Pancreas (tissue), 10 donors: ENCODE results near the gene F12. TPM values are rescaled to one million over a fixed set of nuclear protein-coding genes. Genes with fewer than 3 reads are reported as not detected.
"Not testable (repeated sequence)": the region's sequence is repeated elsewhere in the genome, so short reads cannot be mapped to it uniquely, and the experiment has no call there.

Experiments
- ATAC-seq, 4 donors: fragments of 200-7000 bp; cut with Tn5 transposase; one replicate each; pipeline versions ENCODE4 v1.8.0 to v1.9.1; 2020; ENCODE audit warnings: mild to moderate bottlenecking in 4 of 4, moderate library complexity in 4 of 4
- DNase-seq, 6 donors: peaks; one replicate each; pipeline ENCODE4 v3.0.0-alpha.2; 2020
- FAIRE-seq: peaks from 2 replicates; lab custom pipeline; 2012; peaks lifted over from hg19 to GRCh38; lab: Jason Lieb, UNC
- H3K27ac ChIP-seq, 4 donors: fragments of 200-600 bp; sonication (generic); 1 replicate in 3 of 4; 2 replicates in 1 of 4; pipeline versions ENCODE4 v1.5.0 to v1.8.0; 2020
- H3K27me3 ChIP-seq, 4 donors: fragments of 200-600 bp; one replicate each; pipeline ENCODE4 v1.8.0; 2021
- H3K36me3 ChIP-seq, 3 donors: fragments of 200-600 bp; sonication (generic) in 1 of 3; one replicate each; pipeline versions ENCODE4 v1.5.0 to v1.8.0; 2020 to 2021
- H3K4me1 ChIP-seq, 3 donors: fragments of 200-600 bp; one replicate each; pipeline ENCODE4 v1.8.0; 2021
- H3K4me3 ChIP-seq, 4 donors: fragments of 200-600 bp; sonication (generic) in 2 of 4; one replicate each; pipeline versions ENCODE4 v1.5.0 to v1.8.0; 2020 to 2021
- H3K9me3 ChIP-seq, 4 donors: fragments of 200-600 bp; one replicate each; pipeline ENCODE4 v1.8.0; 2021
- CTCF ChIP-seq, 4 donors: fragments of 200-600 bp; sonication (generic) in 3 of 4; IDR thresholded peaks; one replicate each; pipeline versions ENCODE4 v1.5.0 to v1.8.0; 2021; ENCODE audit warnings: antibody characterized with exemption in 4 of 4
- WGBS, 2 donors: extraction: QIAGEN DNeasy Blood & Tissue Kit; methylation state at CpG; one replicate each; pipeline ENCODE4 v1.1.7; 2013; 5-methylcytosine and 5-hydroxymethylcytosine counted together
- intact Hi-C, 3 donors: fragments of 100-400 bp; cut with DNase I; formaldehyde crosslinking; loops; one replicate each; pipeline versions ENCODE4 v1.11.1 to v1.14.2; 2022
- polyA plus RNA-seq, 2 donors: library from polyadenylated mRNA; stranded (reverse); fragments of 200-250 nt; gene quantifications; one replicate each; pipeline ENCODE4 v1.2.3, GENCODE V29; 2013
- total RNA-seq, 6 donors: library from RNA; stranded (reverse); fragmentation: NEBNext Ultra II Directional in 4 of 6; extraction: Animal tissue kit (Norgen Biotek cat#: 25700) in 4 of 6; gene quantifications; one replicate each; pipeline versions ENCODE4 v1.2.1 to v1.2.4, GENCODE V29; 2021 to 2023
- donor health status: healthy with polysubstance abuse.
- donor health status: DM: no; HTN: no; CAD: no; lungs with moderate emphysema.
- donor health status: DM: no; HTN: no; CAD: no.
- donor health status: control.
- donor health status: control.
- donor health status: Bipolar disorder and iron deficiency.
- donor health status: DM: yes; HTN: yes; CAD: no.
- donor health status: DM: no; HTN: no; CAD: no.
- donor health status: DM: no; HTN: no; CAD: no.
- donor health status: DM: yes; HTN: yes; CAD: no.

Gene F12
- total and polyA plus RNA-seq, 8 donors, result 0.83 to 2.6 (median 1.8) TPM

- no peaks in the 10 kb centered on the region for H3K9me3 ChIP-seq
- no peak overlapping the region for H3K27ac ChIP-seq
- DNase-seq, result no peak
- no peak for TF ChIP-seq CTCF (IDR thresholded peaks at IDR 0.05)
- WGBS, 2 donors, result 88 to 89% methylated on average over 8 of the region's 8 CpGs
- ATAC-seq, result no peak
- no peaks in the 10 kb centered on the region for H3K36me3 ChIP-seq
- no peaks in the 10 kb centered on the region for H3K27me3 ChIP-seq
- FAIRE-seq, result no peak
- intact Hi-C loops, result no loop called here
- no peaks in the 10 kb centered on the region for H3K4me1 ChIP-seq
- H3K4me3 ChIP-seq, result no peak overlapping the region
These were observed 31.2 kb downstream of the F12 start for GRCh38 chr5:177377851-177378776.

GRCh38 chr5:177376107-177376506 is 33.3 kb downstream of the F12 start:
- intact Hi-C loops, result no loop called here

DNA sequence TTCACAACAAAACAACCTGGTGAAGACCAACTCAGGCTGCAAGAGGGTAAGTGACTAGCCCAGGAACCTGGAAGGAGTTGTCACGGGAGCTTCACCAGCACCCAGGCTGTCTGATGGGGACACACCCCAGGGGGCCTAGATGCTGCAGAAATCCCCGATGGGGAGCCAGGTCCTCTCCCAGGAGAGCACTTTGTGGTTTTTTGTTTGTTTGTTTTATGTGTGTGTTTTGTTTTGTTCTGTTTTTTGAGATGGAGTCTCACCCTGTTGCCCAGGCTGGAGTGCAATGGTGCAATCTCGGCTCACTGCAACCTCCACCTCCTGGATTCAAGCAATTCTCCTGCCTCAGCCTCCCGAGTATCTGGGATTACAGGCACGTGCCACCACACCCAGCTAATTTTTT is 33.8 kb downstream of the F12 start:
- H3K4me3 ChIP-seq, H3K9me3 ChIP-seq, H3K27ac ChIP-seq, intact Hi-C loops, FAIRE-seq, H3K36me3 ChIP-seq, H3K4me1 ChIP-seq, ATAC-seq, H3K27me3 ChIP-seq, DNase-seq: not testable (repeated sequence)
- 76 to 85% methylated on average over 5 of the region's 5 CpGs for WGBS, 2 donors

More at GRCh38 chr5:177376107-177376506, 33.3 kb downstream of the F12 start:
- no peak for DNase-seq
- Histone ChIP-seq H3K27ac (no peak overlapping the region), H3K9me3 (no peaks in the 10 kb centered on the region), H3K27me3 (no peaks in the 10 kb centered on the region), H3K36me3 (no peaks in the 10 kb centered on the region), H3K4me1 (peaks cover 0 to 6% (median 0%) of the 10 kb centered on the region in 3 donors), H3K4me3 (no peak overlapping the region)
- WGBS, 2 donors, result 80 to 85% methylated on average over 11 of the region's 11 CpGs
- TF ChIP-seq CTCF (IDR thresholded peaks at IDR 0.05), result no peak
- ATAC-seq, result no peak
- FAIRE-seq, result no peak

GRCh38 chr5:177374211-177374610 is 35.2 kb downstream of the F12 start:
- FAIRE-seq, result no peak
- no peak overlapping the region for H3K27ac ChIP-seq
- no peaks in the 10 kb centered on the region for H3K9me3 ChIP-seq
- intact Hi-C loops, result no loop called here
- no peaks in the 10 kb centered on the region for H3K36me3 ChIP-seq
- H3K4me3 ChIP-seq, result no peak overlapping the region
- no peaks in the 10 kb centered on the region for H3K27me3 ChIP-seq
- DNase-seq, result no peak
- no peak for ATAC-seq
- no peak for TF ChIP-seq CTCF (IDR thresholded peaks at IDR 0.05)
- H3K4me1 ChIP-seq, result peaks cover 10 to 20% (median 11%) of the 10 kb centered on the region in 3 donors
- WGBS, 2 donors, result 79 to 81% methylated on average over 5 of the region's 5 CpGs

DNA sequence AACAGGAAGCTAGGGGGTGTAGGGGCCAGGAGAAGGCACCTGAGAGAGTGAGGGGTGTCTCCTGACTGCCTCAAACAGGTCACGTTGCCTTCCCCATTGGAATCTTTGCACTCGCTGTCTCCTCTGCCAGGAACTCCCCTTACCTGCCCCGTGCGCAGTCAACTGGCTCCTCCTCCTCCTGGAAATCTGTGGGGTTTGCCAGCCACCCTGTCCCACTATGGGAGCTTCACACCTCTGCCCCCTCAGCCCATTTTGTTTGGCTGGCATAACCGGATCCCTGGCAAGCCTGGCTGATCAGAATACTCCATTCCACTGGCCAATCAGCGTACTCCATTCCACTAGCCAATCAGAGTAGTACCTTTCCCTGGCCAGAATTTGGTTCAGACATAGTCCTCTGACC is 35.6 kb downstream of the F12 start:
- no peak overlapping the region for H3K4me3 ChIP-seq
- no peak for TF ChIP-seq CTCF (IDR thresholded peaks at IDR 0.05)
- H3K27ac ChIP-seq, result no peak overlapping the region
- no peak for FAIRE-seq
- no peak for DNase-seq
- intact Hi-C loops, result no loop called here
- peaks cover 12 to 20% (median 14%) of the 10 kb centered on the region in 3 donors for H3K4me1 ChIP-seq
- ATAC-seq, result no peak
- no peaks in the 10 kb centered on the region for H3K9me3 ChIP-seq
- no peaks in the 10 kb centered on the region for H3K27me3 ChIP-seq
- no peaks in the 10 kb centered on the region for H3K36me3 ChIP-seq
- 64 to 77% methylated on average over 5 to 6 of the region's 6 CpGs for WGBS, 2 donors
